GM12878 (cell line): ENCODE results near the gene CLEC16A. TPM values are rescaled to one million over a fixed set of nuclear protein-coding genes. Genes with fewer than 3 reads are reported as not detected.

Experiments used
- ATAC-seq: fragments of 200-7000 bp; cut with Tn5 transposase; 3 replicates; pipeline ENCODE4 v1.9.1; 2020; ENCODE audit warnings: mild to moderate bottlenecking, moderate library complexity
- BruUV-seq: library from RNA; stranded (reverse); fragments of 400-500 nt; replicated peaks from 2 replicates; lab custom pipeline; 2021; lab: Mats Ljungman, UMichigan
- CTCF ChIA-PET: fragments of 300-600 bp; sonication (Branson Sonifier 250); formaldehyde crosslinking; extraction: SDS; loops from one replicate; lab custom pipeline; 2021; ENCODE audit warnings: inconsistent platforms; lab: Yijun Ruan, JAX
- POLR2A ChIA-PET: fragments of 350-600 bp; formaldehyde crosslinking; extraction: SDS; loops from one replicate; lab custom pipeline; 2021; ENCODE audit warnings: inconsistent platforms; lab: Charles Lee
- RAD21 ChIA-PET: fragments of 300-600 bp; sonication (Branson Sonifier 250); formaldehyde crosslinking; loops from one replicate; lab custom pipeline; 2023; ENCODE audit warnings: antibody characterized with exemption; ENCODE audit not compliant: unreplicated experiment; lab: Charles Lee
- SMC1A ChIA-PET: fragments of 300-600 bp; sonication (Branson Sonifier 250); formaldehyde crosslinking; loops from one replicate; lab custom pipeline; 2023; ENCODE audit not compliant: unreplicated experiment, uncharacterized antibody; lab: Charles Lee
- DNase-seq: peaks from one replicate; pipeline ENCODE4 v3.0.0-alpha.2; 2011; ENCODE audit warnings: low read depth, low spot score
- FAIRE-seq: peaks from 3 replicates; lab custom pipeline; 2011; peaks lifted over from hg19 to GRCh38; lab: Jason Lieb, UNC
- H2AFZ ChIP-seq: 2 replicates; pipeline ENCODE4 v1.6.0; 2011; ENCODE audit warnings: low read depth, low read length, control low read depth; ENCODE audit not compliant: control insufficient read depth
- H3K27ac ChIP-seq: 2 replicates; pipeline ENCODE4 v1.5.1; 2011; ENCODE audit warnings: control low read depth; ENCODE audit not compliant: control insufficient read depth, insufficient read depth
- H3K27me3 ChIP-seq, 2 experiments: replicated peaks in 1 of 2; 2 replicates each; pipeline versions ENCODE4 v1.6.0 to v1.6.1; 2011; ENCODE audit warnings: low read length in 1 of 2; ENCODE audit not compliant: control insufficient read depth in 2 of 2, insufficient read depth in 2 of 2
- H3K36me3 ChIP-seq, 2 experiments: 2 replicates each; pipeline ENCODE4 v1.5.1; 2011; ENCODE audit warnings: low read length in 1 of 2; ENCODE audit not compliant: control insufficient read depth in 2 of 2, insufficient read depth in 2 of 2
- H3K4me1 ChIP-seq: 2 replicates; pipeline ENCODE4 v1.6.1; 2011; ENCODE audit warnings: mild to moderate bottlenecking, low read length, moderate library complexity, mixed read lengths; ENCODE audit not compliant: control insufficient read depth, insufficient read depth
- H3K4me2 ChIP-seq: 2 replicates; pipeline ENCODE4 v1.6.0; 2011; ENCODE audit warnings: control low read depth; ENCODE audit not compliant: control insufficient read depth, insufficient read depth
- H3K4me3 ChIP-seq: fragments of 200-600 bp; sonication (generic); 2 replicates; pipeline ENCODE4 v1.5.1; 2016
- H3K79me2 ChIP-seq: 2 replicates; pipeline ENCODE4 v1.6.0; 2011; ENCODE audit warnings: low read length; ENCODE audit not compliant: control insufficient read depth, insufficient read depth
- H3K9ac ChIP-seq: 2 replicates; pipeline ENCODE4 v1.8.0; 2011; ENCODE audit warnings: low read length, control low read depth, mixed read lengths; ENCODE audit not compliant: control insufficient read depth, insufficient read depth
- H3K9me3 ChIP-seq: replicated peaks from 3 replicates; pipeline ENCODE4 v1.5.1; 2011; ENCODE audit warnings: mild to moderate bottlenecking, low read length; ENCODE audit not compliant: control insufficient read depth, insufficient read depth
- H4K20me1 ChIP-seq: 2 replicates; pipeline ENCODE4 v1.6.0; 2011; ENCODE audit not compliant: control insufficient read depth, insufficient read depth
- ETV6 ChIP-seq, 2 experiments: fragments of 450-650 bp in 1 of 2; IDR thresholded peaks in 1 of 2; conservative IDR thresholded peaks in 1 of 2; 2 replicates each; pipeline ENCODE4 v1.6.1; 2014; ENCODE audit warnings: antibody characterized with exemption in 1 of 2, borderline replicate concordance in 1 of 2, low read depth in 1 of 2, mild to moderate bottlenecking in 1 of 2, moderate library complexity in 1 of 2
- KAT2A ChIP-seq: conservative IDR thresholded peaks from 2 replicates; pipeline ENCODE4 v1.6.1; 2011; ENCODE audit warnings: low read depth, low read length; ENCODE audit not compliant: control insufficient read depth
- NFIC ChIP-seq: IDR thresholded peaks from 2 replicates; pipeline ENCODE4 v1.6.1; 2012; ENCODE audit warnings: low read depth, mild to moderate bottlenecking, inconsistent platforms, low read length, moderate library complexity
- POU2F2 ChIP-seq: IDR thresholded peaks from 3 replicates; pipeline ENCODE4 v1.6.1; 2011; ENCODE audit warnings: low read depth, mild to moderate bottlenecking, low read length, borderline replicate concordance
- SMARCA5 ChIP-seq: fragments of 450-650 bp; IDR thresholded peaks from 2 replicates; pipeline ENCODE4 v1.6.1; 2017; ENCODE audit warnings: mild to moderate bottlenecking
- WGBS: methylation state at CpG from one replicate; pipeline ENCODE4 v1.1.6; 2016; ENCODE audit warnings: low lambda C conversion rate; ENCODE audit not compliant: insufficient replicate concordance, insufficient coverage; ENCODE audit errors: missing lambda C conversion rate; 5-methylcytosine and 5-hydroxymethylcytosine counted together
- in situ Hi-C: fragments of 300-500 bp; cut with MboI; formaldehyde crosslinking; loops from 9 replicates; pipeline ENCODE4 v1.14.3; 2018; ENCODE audit warnings: mixed read lengths
- intact Hi-C: fragments of 100-400 bp; cut with micrococcal nuclease; formaldehyde crosslinking; loops from one replicate; pipeline ENCODE4 v1.14.2; 2022; ENCODE audit not compliant: unreplicated experiment
- polyA plus RNA-seq, 11 experiments: library from polyadenylated mRNA; depleted of rRNA in 4 of 11; unstranded in 6 of 11; stranded (reverse) in 5 of 11; fragments of >200 nt; fragmentation: Nextera tagmentation in 4 of 11; fragmentation: Illumina TruSeq in 1 of 11; extraction: Ambion mirVana in 4 of 11; extraction: Trizol in 1 of 11; gene quantifications; 1 replicate in 1 of 11; 2 replicates in 10 of 11; pipeline versions ENCODE4 v1.2.1 to v1.2.3, GENCODE V29; 2011 to 2016; ENCODE audit warnings: inconsistent platforms in 2 of 11, missing spikeins in 2 of 11, low read depth in 1 of 11
- total RNA-seq, 4 experiments: library from RNA; depleted of rRNA in 3 of 4; stranded (reverse); fragments of >200 nt in 3 of 4; fragmentation: Illumina TruSeq in 1 of 4; extraction: Trizol in 1 of 4; gene quantifications; 2 replicates each; pipeline versions ENCODE4 v1.2.1 to v1.2.3, GENCODE V29; 2013 to 2021
- TF ChIP-seq, protein P1 (sequence below): fragments of 450-650 bp; IDR thresholded peaks from 2 replicates; pipeline ENCODE4 v1.6.1; 2017; ENCODE audit warnings: mild to moderate bottlenecking, moderate library complexity
- TF ChIP-seq, protein P2 (sequence below): IDR thresholded peaks from 2 replicates; pipeline ENCODE4 v1.6.1; 2011; ENCODE audit warnings: mild to moderate bottlenecking, low read depth, low read length, moderate library complexity; ENCODE audit not compliant: insufficient replicate concordance
- TF ChIP-seq, protein P3 (sequence below): fragments of 450-650 bp; IDR thresholded peaks from 2 replicates; pipeline ENCODE4 v1.6.1; 2016; ENCODE audit warnings: mild to moderate bottlenecking
- TF ChIP-seq, protein P4 (sequence below): fragments of 450-650 bp; formaldehyde crosslinking; IDR thresholded peaks from 2 replicates; pipeline ENCODE4 v1.4.0; 2022; ENCODE audit warnings: mild to moderate bottlenecking, moderate library complexity

The CLEC16A gene
- total and polyA plus RNA-seq, 10 of the 15 experiments (the other 5 are each of a cell fraction or from before 2014, with no cell fraction given): 1.5 to 28.8 (median 19.2) TPM

DNA sequence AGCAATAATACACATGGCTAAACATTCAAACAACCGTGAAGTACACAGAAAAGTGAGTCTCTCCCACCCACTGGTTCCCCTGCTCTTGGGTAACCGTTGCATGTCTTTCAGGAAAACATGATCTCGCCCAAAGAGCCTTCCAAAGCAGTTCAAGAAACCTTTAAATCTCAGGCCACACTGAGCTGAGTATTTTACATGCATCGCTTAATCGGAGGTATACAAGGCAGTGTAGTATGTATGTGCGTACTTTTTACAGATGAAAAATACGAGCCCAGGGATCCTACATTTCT, 1.4 kb upstream of the CLEC16A start (continued):
- TF ChIP-seq, protein P1, sequence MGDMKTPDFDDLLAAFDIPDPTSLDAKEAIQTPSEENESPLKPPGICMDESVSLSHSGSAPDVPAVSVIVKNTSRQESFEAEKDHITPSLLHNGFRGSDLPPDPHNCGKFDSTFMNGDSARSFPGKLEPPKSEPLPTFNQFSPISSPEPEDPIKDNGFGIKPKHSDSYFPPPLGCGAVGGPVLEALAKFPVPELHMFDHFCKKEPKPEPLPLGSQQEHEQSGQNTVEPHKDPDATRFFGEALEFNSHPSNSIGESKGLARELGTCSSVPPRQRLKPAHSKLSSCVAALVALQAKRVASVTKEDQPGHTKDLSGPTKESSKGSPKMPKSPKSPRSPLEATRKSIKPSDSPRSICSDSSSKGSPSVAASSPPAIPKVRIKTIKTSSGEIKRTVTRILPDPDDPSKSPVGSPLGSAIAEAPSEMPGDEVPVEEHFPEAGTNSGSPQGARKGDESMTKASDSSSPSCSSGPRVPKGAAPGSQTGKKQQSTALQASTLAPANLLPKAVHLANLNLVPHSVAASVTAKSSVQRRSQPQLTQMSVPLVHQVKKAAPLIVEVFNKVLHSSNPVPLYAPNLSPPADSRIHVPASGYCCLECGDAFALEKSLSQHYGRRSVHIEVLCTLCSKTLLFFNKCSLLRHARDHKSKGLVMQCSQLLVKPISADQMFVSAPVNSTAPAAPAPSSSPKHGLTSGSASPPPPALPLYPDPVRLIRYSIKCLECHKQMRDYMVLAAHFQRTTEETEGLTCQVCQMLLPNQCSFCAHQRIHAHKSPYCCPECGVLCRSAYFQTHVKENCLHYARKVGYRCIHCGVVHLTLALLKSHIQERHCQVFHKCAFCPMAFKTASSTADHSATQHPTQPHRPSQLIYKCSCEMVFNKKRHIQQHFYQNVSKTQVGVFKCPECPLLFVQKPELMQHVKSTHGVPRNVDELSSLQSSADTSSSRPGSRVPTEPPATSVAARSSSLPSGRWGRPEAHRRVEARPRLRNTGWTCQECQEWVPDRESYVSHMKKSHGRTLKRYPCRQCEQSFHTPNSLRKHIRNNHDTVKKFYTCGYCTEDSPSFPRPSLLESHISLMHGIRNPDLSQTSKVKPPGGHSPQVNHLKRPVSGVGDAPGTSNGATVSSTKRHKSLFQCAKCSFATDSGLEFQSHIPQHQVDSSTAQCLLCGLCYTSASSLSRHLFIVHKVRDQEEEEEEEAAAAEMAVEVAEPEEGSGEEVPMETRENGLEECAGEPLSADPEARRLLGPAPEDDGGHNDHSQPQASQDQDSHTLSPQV: no peak
- TF ChIP-seq ETV6 (conservative IDR thresholded peaks at IDR 0.05 in 1 of 2, IDR thresholded peaks at IDR 0.05 in 1 of 2; ENCODE audit: borderline replicate concordance in 1 of 2, low read depth in 1 of 2): no peak
- no peak for TF ChIP-seq NFIC
- no peak for TF ChIP-seq POU2F2

DNA sequence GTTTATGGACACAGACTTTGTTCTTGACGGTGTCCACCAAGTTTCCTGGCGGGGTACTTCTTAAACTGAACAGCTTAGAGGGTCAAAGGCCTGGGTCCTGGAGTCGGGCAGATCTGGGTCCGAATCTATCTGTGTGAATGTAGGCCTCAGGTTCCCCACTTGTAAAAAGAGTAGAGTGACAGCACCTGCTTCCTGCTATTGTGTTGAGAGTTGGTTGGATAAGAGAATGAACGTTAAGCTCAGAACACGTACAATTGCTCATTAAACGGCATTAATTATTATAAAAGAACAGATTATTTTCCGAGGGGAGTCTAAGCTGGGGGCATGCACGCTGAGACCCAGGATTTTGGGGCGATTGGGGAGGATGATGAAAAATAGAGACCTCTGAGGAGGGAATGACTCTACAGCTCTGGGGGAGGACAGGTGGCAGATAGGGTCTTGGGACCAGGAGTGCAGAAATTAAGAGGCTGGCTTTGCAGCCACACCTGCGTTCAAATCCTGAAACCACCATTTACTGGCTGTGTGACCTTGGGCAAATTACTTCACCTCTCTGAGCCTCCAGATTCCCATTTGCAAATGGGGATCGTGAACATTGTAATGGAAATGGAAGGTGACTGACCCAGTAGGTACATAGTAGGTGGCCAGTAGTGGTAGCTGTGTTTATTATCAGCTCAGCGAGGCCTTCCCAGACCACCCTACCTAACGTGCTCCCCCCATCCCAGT, 862 bp downstream of the CLEC16A start:
- POLR2A ChIA-PET: interaction anchor here (0.6 to 1.1 kb wide), 6 partner anchors 9 to 365 kb away, joined by 3 to 5 read pairs (median 3); no protein-coding TSS in a partner anchor
- in situ Hi-C loops: no loop called here
- TF ChIP-seq SMARCA5 (peak; percentile 66), KAT2A (no peak), NFIC (no peak)
- TF ChIP-seq, protein P2, sequence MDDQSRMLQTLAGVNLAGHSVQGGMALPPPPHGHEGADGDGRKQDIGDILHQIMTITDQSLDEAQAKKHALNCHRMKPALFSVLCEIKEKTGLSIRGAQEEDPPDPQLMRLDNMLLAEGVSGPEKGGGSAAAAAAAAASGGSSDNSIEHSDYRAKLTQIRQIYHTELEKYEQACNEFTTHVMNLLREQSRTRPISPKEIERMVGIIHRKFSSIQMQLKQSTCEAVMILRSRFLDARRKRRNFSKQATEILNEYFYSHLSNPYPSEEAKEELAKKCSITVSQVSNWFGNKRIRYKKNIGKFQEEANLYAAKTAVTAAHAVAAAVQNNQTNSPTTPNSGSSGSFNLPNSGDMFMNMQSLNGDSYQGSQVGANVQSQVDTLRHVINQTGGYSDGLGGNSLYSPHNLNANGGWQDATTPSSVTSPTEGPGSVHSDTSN: no peak
- TF ChIP-seq, protein P3, sequence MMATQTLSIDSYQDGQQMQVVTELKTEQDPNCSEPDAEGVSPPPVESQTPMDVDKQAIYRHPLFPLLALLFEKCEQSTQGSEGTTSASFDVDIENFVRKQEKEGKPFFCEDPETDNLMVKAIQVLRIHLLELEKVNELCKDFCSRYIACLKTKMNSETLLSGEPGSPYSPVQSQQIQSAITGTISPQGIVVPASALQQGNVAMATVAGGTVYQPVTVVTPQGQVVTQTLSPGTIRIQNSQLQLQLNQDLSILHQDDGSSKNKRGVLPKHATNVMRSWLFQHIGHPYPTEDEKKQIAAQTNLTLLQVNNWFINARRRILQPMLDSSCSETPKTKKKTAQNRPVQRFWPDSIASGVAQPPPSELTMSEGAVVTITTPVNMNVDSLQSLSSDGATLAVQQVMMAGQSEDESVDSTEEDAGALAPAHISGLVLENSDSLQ: peak; percentile 54; the same call in 1 of the 2 replicates
- TF ChIP-seq, protein P4, sequence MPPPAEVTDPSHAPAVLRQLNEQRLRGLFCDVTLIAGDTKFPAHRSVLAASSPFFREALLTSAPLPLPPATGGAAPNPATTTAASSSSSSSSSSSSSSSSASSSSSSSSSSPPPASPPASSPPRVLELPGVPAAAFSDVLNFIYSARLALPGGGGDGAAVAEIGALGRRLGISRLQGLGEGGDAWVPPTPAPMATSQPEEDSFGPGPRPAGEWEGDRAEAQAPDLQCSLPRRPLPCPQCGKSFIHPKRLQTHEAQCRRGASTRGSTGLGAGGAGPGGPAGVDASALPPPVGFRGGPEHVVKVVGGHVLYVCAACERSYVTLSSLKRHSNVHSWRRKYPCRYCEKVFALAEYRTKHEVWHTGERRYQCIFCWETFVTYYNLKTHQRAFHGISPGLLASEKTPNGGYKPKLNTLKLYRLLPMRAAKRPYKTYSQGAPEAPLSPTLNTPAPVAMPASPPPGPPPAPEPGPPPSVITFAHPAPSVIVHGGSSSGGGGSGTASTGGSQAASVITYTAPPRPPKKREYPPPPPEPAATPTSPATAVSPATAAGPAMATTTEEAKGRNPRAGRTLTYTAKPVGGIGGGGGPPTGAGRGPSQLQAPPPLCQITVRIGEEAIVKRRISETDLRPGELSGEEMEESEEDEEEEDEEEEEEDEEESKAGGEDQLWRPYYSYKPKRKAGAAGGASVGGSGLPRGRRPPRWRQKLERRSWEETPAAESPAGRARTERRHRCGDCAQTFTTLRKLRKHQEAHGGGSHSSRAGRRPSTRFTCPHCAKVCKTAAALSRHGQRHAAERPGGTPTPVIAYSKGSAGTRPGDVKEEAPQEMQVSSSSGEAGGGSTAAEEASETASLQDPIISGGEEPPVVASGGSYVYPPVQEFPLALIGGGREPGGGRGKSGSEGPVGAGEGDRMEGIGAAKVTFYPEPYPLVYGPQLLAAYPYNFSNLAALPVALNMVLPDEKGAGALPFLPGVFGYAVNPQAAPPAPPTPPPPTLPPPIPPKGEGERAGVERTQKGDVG: no peak

More for the DNA sequence above, 862 bp downstream of the CLEC16A start:
- SMC1A ChIA-PET: interaction anchor here (0.8 to 1.6 kb wide), 9 partner anchors 10 to 411 kb away, joined by 3 to 9 read pairs (median 4); no protein-coding TSS in a partner anchor
- CTCF ChIA-PET: interaction anchor here (1.0 to 1.2 kb wide), 4 partner anchors 9 to 67 kb away, joined by 3 to 6 read pairs (median 4); no protein-coding TSS in a partner anchor
- Histone ChIP-seq H3K27ac (peak overlapping the region; percentile 71), H3K9me3 (no peaks in the 10 kb centered on the region), H4K20me1 (no peaks in the 10 kb centered on the region; the same call in none of the 2 replicates), H3K4me3 (peak overlapping the region; percentile 94), H2AFZ (no peak overlapping the region; the same call in 1 of the 2 replicates), H3K4me2 (peak overlapping the region; percentile 76), H3K27me3 (no peaks in the 10 kb centered on the region), H3K36me3 (no peaks in the 10 kb centered on the region), H3K4me1 (peaks cover 18% of the 10 kb centered on the region), H3K79me2 (peaks cover 72% of the 10 kb centered on the region), H3K9ac (peak overlapping the region; percentile 90)
- WGBS: 10% methylated on average over 14 of the region's 14 CpGs
- intact Hi-C loops: no loop called here
- DNase-seq (no peak), FAIRE-seq (no peak), ATAC-seq (no peak)
- RAD21 ChIA-PET: interaction anchor here (0.6 to 1.7 kb wide), 7 partner anchors 10 to 430 kb away, joined by 3 to 9 read pairs (median 3); partner anchors contain the start of genes CIITA and SOCS1
- TSS peak; percentile 50 for BruUV-seq
